Lower leg skin (tissue), 4 donors: ENCODE measurements around the gene AUTS2. TPM values are rescaled to one million over a fixed set of nuclear protein-coding genes. Genes with fewer than 3 reads are reported as not detected.
"Not testable (repeated sequence)": the region's sequence is repeated elsewhere in the genome, so short reads cannot be mapped to it uniquely, and the experiment has no call there.

Source experiments
- DNase-seq, 2 donors: peaks; one replicate each; pipeline ENCODE4 v3.0.0-alpha.2; 2019; ENCODE audit warnings: low spot score in 2 of 2
- H3K4me3 ChIP-seq: fragments of 200-600 bp; sonication (generic); 2 replicates; pipeline ENCODE4 v1.5.1; 2017; ENCODE audit warnings: mild to moderate bottlenecking, low read depth; ENCODE audit not compliant: poor library complexity, severe bottlenecking
- CTCF ChIP-seq, 3 donors: fragments of 450-650 bp; IDR thresholded peaks; one replicate each; pipeline ENCODE4 v1.5.1; 2016; ENCODE audit warnings: antibody characterized with exemption in 3 of 3, mild to moderate bottlenecking in 3 of 3, moderate library complexity in 2 of 3
- POLR2A ChIP-seq, 2 donors: fragments of 450-650 bp; IDR thresholded peaks; one replicate each; pipeline ENCODE4 v1.6.1; 2016 to 2017; ENCODE audit warnings: antibody characterized with exemption in 2 of 2, mild to moderate bottlenecking in 1 of 2, moderate library complexity in 1 of 2
- WGBS, 2 donors: methylation state at CpG; one replicate each; pipeline ENCODE4 v1.1.5; 2018; 5-methylcytosine and 5-hydroxymethylcytosine counted together
- intact Hi-C: fragments of 100-400 bp; cut with DNase I; formaldehyde crosslinking; loops from one replicate; pipeline ENCODE4 v1.15.0; 2023; ENCODE audit warnings: low total_unique reads
- total RNA-seq, 4 donors: library from RNA; depleted of rRNA; stranded (reverse); fragments of >200 nt; gene quantifications; one replicate each; pipeline ENCODE4 v1.1.0, GENCODE V29; 2016

The AUTS2 gene
- total RNA-seq, 4 donors from 2014 or later, result 30.8 to 41.9 (median 40.5) TPM

GRCh38 chr7:70591643-70592042 lies 993.4 kb downstream of the AUTS2 start:
- intact Hi-C loops, result no loop called here
- no peak overlapping the region for H3K4me3 ChIP-seq
- 75 to 88% methylated on average over 8 of the region's 8 CpGs for WGBS, 2 donors
- DNase-seq, result no peak
- TF ChIP-seq CTCF (IDR thresholded peaks at IDR 0.05), result no peak
- no peak for TF ChIP-seq POLR2A (IDR thresholded peaks at IDR 0.05)

DNA sequence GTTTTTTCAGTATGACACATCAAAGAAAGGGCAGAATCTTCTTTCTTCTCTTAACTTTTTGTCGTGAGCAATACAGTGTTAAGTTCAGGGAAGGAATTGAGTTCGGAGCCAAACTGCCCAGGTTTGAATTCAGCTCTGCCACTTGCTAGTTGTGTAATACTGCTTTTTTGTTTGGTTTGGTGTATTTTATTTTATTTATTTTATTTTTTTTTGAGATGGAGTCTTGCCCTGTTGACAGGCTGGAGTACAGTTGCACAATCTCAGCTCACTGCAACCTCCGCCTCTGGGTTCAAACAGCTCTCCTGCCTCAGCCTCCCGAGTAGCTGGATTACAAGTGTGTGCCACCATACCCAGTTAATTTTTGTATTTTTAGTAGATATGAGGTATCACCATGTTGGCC lies 993.9 kb downstream of the AUTS2 start:
- TF ChIP-seq POLR2A (IDR thresholded peaks at IDR 0.05), result no peak
- TF ChIP-seq CTCF (IDR thresholded peaks at IDR 0.05), result no peak
- DNase-seq, result no peak
- intact Hi-C loops, result no loop called here
- whole genome bisulfite sequencing, 2 donors, result 69 to 96% methylated on average over 4 of the region's 4 CpGs
- H3K4me3 ChIP-seq, result no peak overlapping the region

GRCh38 chr7:70594170-70594569 lies 995.9 kb downstream of the AUTS2 start:
- DNase-seq, result no peak
- intact Hi-C loops, result no loop called here
- no peak overlapping the region for H3K4me3 ChIP-seq
- TF ChIP-seq POLR2A (IDR thresholded peaks at IDR 0.05) (no peak), CTCF (IDR thresholded peaks at IDR 0.05) (no peak)
- WGBS, 2 donors, result 93 to 94% methylated on average over 4 of the region's 4 CpGs

- DNase-seq, intact Hi-C loops, H3K4me3 ChIP-seq: not testable (repeated sequence)
- 84 to 86% methylated on average over 7 of the region's 7 CpGs for WGBS, 2 donors
Observed at GRCh38 chr7:70594885-70595284, 996.6 kb downstream of the AUTS2 start.

DNA sequence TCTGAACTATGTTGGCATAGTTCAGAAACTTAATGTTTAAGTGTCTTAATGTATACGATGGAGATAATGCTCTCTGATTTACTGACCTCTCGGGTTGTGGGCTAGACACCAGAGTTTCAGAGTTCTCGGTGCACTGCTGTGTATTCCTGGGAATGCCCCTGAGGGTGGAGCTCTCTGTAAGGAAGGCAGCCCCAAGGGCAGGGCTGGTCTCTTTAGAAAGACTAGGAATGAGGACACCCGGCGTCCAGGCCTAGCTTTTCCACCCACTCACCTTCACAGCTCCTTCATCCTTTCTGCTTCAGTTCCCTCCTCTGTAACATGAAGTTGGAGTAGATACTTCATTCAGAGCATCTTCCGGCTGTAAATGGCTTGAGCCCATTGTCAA lies 997.1 kb downstream of the AUTS2 start:
- H3K4me3 ChIP-seq, result no peak overlapping the region
- TF ChIP-seq CTCF (IDR thresholded peaks at IDR 0.05) (no peak), POLR2A (IDR thresholded peaks at IDR 0.05) (no peak)
- no peak for DNase-seq
- WGBS, 2 donors, result 41 to 42% methylated on average over 6 of the region's 6 CpGs
- intact Hi-C loops, result no loop called here

GRCh38 chr7:70595755-70596597 lies 997.7 kb downstream of the AUTS2 start:
- TF ChIP-seq POLR2A (IDR thresholded peaks at IDR 0.05), result no peak
- TF ChIP-seq CTCF (IDR thresholded peaks at IDR 0.05), result no peak
- DNase-seq, result no peak
- H3K4me3 ChIP-seq, result peak overlapping the region; percentile 21
- intact Hi-C loops, result no loop called here
- 7 to 11% methylated on average over 28 to 55 of the region's 82 CpGs for WGBS, 2 donors
